Vagina (tissue), 2 donors: ENCODE measurements around the gene SLC16A12. TPM values are rescaled to one million over a fixed set of nuclear protein-coding genes. Genes with fewer than 3 reads are reported as not detected.

Experiments used
- DNase-seq, 2 donors: peaks; one replicate each; pipeline ENCODE4 v3.0.0-alpha.2; 2017; ENCODE audit errors: extremely low spot score in 2 of 2
- H3K27ac ChIP-seq: fragments of 200-600 bp; sonication (generic); one replicate; pipeline ENCODE4 v1.5.1; 2019
- H3K27me3 ChIP-seq: fragments of 200-600 bp; sonication (generic); one replicate; pipeline ENCODE4 v1.5.1; 2019
- H3K36me3 ChIP-seq, 2 donors: fragments of 200-600 bp; sonication (generic); one replicate each; pipeline ENCODE4 v1.5.1; 2017 to 2019
- H3K4me1 ChIP-seq: fragments of 200-600 bp; sonication (generic); one replicate; pipeline ENCODE4 v1.5.1; 2019
- H3K4me3 ChIP-seq, 2 donors: fragments of 200-600 bp; sonication (generic); 1 replicate in 1 of 2; 2 replicates in 1 of 2; pipeline ENCODE4 v1.5.1; 2016 to 2019
- H3K9me3 ChIP-seq: fragments of 200-600 bp; sonication (generic); one replicate; pipeline ENCODE4 v1.5.1; 2019
- POLR2A ChIP-seq, 2 donors: fragments of 450-650 bp; IDR thresholded peaks; one replicate each; pipeline ENCODE4 v1.6.1; 2017; ENCODE audit warnings: antibody characterized with exemption in 2 of 2, mild to moderate bottlenecking in 2 of 2, moderate library complexity in 2 of 2
- POLR2AphosphoS5 ChIP-seq, 2 donors: sonication (generic); formaldehyde crosslinking; IDR thresholded peaks; one replicate each; pipeline ENCODE4 v1.9.0; 2017; ENCODE audit warnings: antibody characterized with exemption in 2 of 2, mild to moderate bottlenecking in 2 of 2, low read depth in 1 of 2; ENCODE audit not compliant: insufficient read depth in 1 of 2
- intact Hi-C: fragments of 100-400 bp; cut with DNase I; formaldehyde crosslinking; loops from one replicate; pipeline ENCODE4 v1.15.1; 2023
- total RNA-seq: library from RNA; depleted of rRNA; stranded (reverse); fragments of >200 nt; gene quantifications from one replicate; pipeline ENCODE4 v1.2.3, GENCODE V29; 2016
- TF ChIP-seq, protein P1 (sequence below), 3 experiments: fragments of 450-650 bp in 2 of 3; fragments of 200-600 bp in 1 of 3; sonication (generic) in 1 of 3; IDR thresholded peaks; one replicate each; pipeline ENCODE4 v1.5.1; 2017 to 2019; ENCODE audit warnings: antibody characterized with exemption in 3 of 3, mild to moderate bottlenecking in 2 of 3, moderate library complexity in 2 of 3

Gene SLC16A12
- total RNA-seq, 1 donor from 2014 or later = 3.7 TPM

- Histone ChIP-seq H3K27ac (no peak overlapping the region), H3K9me3 (no peaks in the 10 kb centered on the region), H3K36me3 (no peaks in the 10 kb centered on the region), H3K4me1 (no peaks in the 10 kb centered on the region), H3K27me3 (no peaks in the 10 kb centered on the region), H3K4me3 (no peak overlapping the region)
- intact Hi-C loops = loop anchor here (2.0 kb wide), 1 partner anchor 135 kb away; no protein-coding TSS in a partner anchor
- TF ChIP-seq, protein P1, sequence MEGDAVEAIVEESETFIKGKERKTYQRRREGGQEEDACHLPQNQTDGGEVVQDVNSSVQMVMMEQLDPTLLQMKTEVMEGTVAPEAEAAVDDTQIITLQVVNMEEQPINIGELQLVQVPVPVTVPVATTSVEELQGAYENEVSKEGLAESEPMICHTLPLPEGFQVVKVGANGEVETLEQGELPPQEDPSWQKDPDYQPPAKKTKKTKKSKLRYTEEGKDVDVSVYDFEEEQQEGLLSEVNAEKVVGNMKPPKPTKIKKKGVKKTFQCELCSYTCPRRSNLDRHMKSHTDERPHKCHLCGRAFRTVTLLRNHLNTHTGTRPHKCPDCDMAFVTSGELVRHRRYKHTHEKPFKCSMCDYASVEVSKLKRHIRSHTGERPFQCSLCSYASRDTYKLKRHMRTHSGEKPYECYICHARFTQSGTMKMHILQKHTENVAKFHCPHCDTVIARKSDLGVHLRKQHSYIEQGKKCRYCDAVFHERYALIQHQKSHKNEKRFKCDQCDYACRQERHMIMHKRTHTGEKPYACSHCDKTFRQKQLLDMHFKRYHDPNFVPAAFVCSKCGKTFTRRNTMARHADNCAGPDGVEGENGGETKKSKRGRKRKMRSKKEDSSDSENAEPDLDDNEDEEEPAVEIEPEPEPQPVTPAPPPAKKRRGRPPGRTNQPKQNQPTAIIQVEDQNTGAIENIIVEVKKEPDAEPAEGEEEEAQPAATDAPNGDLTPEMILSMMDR (IDR thresholded peaks at IDR 0.05) = no peak
- TF ChIP-seq POLR2AphosphoS5 (IDR thresholded peaks at IDR 0.05; ENCODE audit: insufficient read depth in 1 of 2, low read depth in 1 of 2) (no peak), POLR2A (IDR thresholded peaks at IDR 0.05) (no peak)
- no peak for DNase-seq
These were observed 107.8 kb downstream of the SLC16A12 start for GRCh38 chr10:89427629-89428028.

GRCh38 chr10:89426230-89426868 lies 109.0 kb downstream of the SLC16A12 start:
- H3K27ac ChIP-seq = no peak overlapping the region
- no peaks in the 10 kb centered on the region for H3K27me3 ChIP-seq
- H3K36me3 ChIP-seq = no peaks in the 10 kb centered on the region
- H3K9me3 ChIP-seq = no peaks in the 10 kb centered on the region
- no peaks in the 10 kb centered on the region for H3K4me1 ChIP-seq
- no peak for DNase-seq
- TF ChIP-seq, protein P1 (IDR thresholded peaks at IDR 0.05) = peak; percentile 55 to 83 (median 75)
- no peak for TF ChIP-seq POLR2AphosphoS5 (IDR thresholded peaks at IDR 0.05; ENCODE audit: insufficient read depth in 1 of 2, low read depth in 1 of 2)
- no peak for TF ChIP-seq POLR2A (IDR thresholded peaks at IDR 0.05)
- H3K4me3 ChIP-seq = no peak overlapping the region
- intact Hi-C loops = loop anchor here (2.0 kb wide), 1 partner anchor 136 kb away; no protein-coding TSS in a partner anchor

- H3K9me3 ChIP-seq = no peaks in the 10 kb centered on the region
- no peak for DNase-seq
- intact Hi-C loops = no loop called here
- no peak overlapping the region for H3K27ac ChIP-seq
- no peaks in the 10 kb centered on the region for H3K36me3 ChIP-seq
- no peaks in the 10 kb centered on the region for H3K4me1 ChIP-seq
- H3K27me3 ChIP-seq = no peaks in the 10 kb centered on the region
- no peak for TF ChIP-seq POLR2AphosphoS5 (IDR thresholded peaks at IDR 0.05; ENCODE audit: insufficient read depth in 1 of 2, low read depth in 1 of 2)
- TF ChIP-seq, protein P1 (IDR thresholded peaks at IDR 0.05) = no peak
- no peak for TF ChIP-seq POLR2A (IDR thresholded peaks at IDR 0.05)
- no peak overlapping the region for H3K4me3 ChIP-seq
These were observed 110.4 kb downstream of the SLC16A12 start for GRCh38 chr10:89425000-89425399.

DNA sequence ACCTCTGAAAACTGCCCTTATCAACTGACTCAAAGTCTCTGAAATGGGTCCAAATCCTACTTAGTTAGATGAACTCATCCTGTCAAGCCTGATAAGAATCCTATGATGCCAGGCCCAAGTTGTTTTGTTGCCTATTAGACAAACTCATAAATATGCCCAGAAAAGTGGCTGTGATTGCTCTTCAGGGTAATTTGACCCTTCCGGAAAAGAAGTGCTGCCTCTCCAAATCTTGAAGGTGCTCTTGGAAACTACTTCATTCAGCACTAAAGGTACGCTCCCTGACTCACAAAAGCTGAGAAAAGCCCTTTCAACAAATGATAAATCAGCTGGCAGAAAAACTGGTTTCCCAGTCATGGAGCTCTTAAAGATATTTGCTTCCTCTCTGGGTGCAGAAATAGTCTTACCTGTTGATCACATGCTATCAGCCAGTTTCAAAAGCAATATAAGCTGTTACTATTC lies 114.3 kb downstream of the SLC16A12 start:
- no peaks in the 10 kb centered on the region for H3K27me3 ChIP-seq
- H3K4me1 ChIP-seq = peaks cover 21% of the 10 kb centered on the region
- DNase-seq = no peak
- H3K9me3 ChIP-seq = no peaks in the 10 kb centered on the region
- intact Hi-C loops = no loop called here
- H3K36me3 ChIP-seq = peaks cover 0 to 9% of the 10 kb centered on the region in 2 donors
- TF ChIP-seq POLR2A (IDR thresholded peaks at IDR 0.05) (no peak), POLR2AphosphoS5 (IDR thresholded peaks at IDR 0.05; ENCODE audit: insufficient read depth in 1 of 2, low read depth in 1 of 2) (peak in 1 of 2 donors; percentile 72)
- no peak overlapping the region for H3K4me3 ChIP-seq
- H3K27ac ChIP-seq = no peak overlapping the region

- H3K4me3 ChIP-seq = no peak overlapping the region
- no peaks in the 10 kb centered on the region for H3K9me3 ChIP-seq
- H3K36me3 ChIP-seq = peaks cover 0 to 9% of the 10 kb centered on the region in 2 donors
- no peak for DNase-seq
- no peak overlapping the region for H3K27ac ChIP-seq
- TF ChIP-seq POLR2AphosphoS5 (IDR thresholded peaks at IDR 0.05; ENCODE audit: insufficient read depth in 1 of 2, low read depth in 1 of 2) (no peak), POLR2A (IDR thresholded peaks at IDR 0.05) (no peak)
- TF ChIP-seq, protein P1 (IDR thresholded peaks at IDR 0.05) = no peak
- H3K27me3 ChIP-seq = no peaks in the 10 kb centered on the region
- H3K4me1 ChIP-seq = peaks cover 26% of the 10 kb centered on the region
- intact Hi-C loops = no loop called here
These were observed 115.8 kb downstream of the SLC16A12 start for GRCh38 chr10:89419548-89419947.
